Activated CD8-positive, alpha-beta memory T cell treated with anti-CD3 and anti-CD28 coated beads for 4 hours (primary cell): ENCODE data around the gene NMNAT2.

ENCODE experiments used
- DNase-seq, 2 donors: peaks; one replicate each; pipeline ENCODE4 v3.0.0-alpha.2; 2020; ENCODE audit warnings: low read depth in 2 of 2

The NMNAT2 gene

DNA sequence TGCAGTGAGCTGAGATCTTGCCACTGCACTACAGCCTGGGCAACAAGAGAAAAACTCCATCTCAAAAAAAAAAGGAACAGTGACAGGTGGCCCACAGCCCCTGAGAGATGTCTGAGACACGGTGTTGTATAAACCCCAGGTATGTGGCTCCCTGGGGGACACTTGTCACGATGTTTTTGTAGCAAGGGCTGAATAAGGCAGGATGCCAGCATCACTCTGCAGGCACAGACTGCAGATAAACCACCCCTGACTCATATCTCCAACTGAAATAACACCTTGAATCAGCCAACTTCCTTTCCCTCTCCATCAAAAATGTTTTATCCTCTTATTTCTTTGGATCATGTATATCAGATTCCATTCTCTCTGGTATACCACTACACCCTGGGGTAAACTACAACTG, 52.5 kb downstream of the NMNAT2 start:
- DNase-seq, result no peak

DNA sequence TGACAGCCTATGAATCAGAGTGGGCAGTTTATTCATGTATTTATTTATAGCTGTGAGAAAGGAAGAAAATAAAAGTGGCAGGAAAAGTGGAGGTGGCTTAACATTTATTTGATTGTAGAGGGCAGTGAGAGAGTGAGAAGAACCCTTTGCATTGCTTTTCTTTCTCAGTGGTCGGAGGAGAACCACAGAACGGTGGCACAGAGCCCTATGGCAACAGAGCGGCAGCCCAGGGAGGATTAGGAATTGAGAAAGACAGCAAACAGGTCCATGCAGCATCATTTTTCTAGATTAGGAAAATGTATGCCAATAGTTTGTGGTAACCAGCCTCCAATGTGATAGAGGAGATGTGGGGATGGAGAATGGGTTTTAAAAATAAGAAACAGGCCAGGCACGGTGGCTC, 53.1 kb downstream of the NMNAT2 start:
- DNase-seq, result no peak

- DNase-seq, result no peak
These were observed 54.2 kb downstream of the NMNAT2 start for GRCh38 chr1:183363972-183364371.

GRCh38 chr1:183361081-183361480, 57.1 kb downstream of the NMNAT2 start:
- DNase-seq, result no peak

GRCh38 chr1:183360473-183360872, 57.7 kb downstream of the NMNAT2 start:
- no peak for DNase-seq

- no peak for DNase-seq
These were observed 61.5 kb downstream of the NMNAT2 start for GRCh38 chr1:183356534-183357182.

DNA sequence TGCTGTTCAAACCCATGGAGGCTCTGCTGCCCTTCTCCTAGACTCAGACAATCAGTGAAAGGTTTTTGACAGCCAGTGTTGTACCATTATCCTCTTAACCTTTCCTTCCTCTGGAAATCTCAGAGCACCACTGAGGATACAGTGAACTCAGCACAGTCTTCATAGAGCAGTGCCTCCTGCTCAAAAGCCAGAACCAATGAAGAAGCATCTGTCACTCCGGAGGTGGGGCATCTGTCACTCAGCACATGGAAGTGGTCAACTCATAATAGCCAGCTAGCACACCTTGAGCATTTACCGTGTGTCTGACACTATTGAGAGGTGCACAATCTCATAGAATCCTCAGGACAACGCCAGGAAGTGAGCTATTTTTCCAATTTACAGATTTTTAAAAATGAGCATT, 62.4 kb downstream of the NMNAT2 start:
- no peak for DNase-seq

GRCh38 chr1:183355181-183355580, 63.0 kb downstream of the NMNAT2 start:
- no peak for DNase-seq

DNA sequence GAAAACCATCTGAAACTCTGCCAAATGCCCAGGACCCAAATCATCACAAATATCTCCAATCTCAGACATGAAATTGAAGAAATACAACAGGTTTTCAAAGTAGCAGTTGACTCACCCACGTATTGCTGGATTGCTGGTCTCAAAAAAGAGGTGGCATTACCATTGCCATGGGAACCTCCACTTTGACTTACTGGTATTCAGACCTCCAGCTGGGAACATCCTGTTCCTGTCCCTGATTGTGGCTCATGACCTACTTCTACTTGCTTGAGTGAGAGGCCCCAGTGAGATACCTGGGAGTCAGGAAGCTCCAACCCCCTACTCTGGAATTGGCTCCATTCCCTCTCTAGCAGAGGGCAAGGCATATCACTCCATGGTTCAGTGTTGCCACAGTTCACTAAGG, 64.6 kb downstream of the NMNAT2 start:
- no peak for DNase-seq

- no peak for DNase-seq
These were observed 68.9 kb downstream of the NMNAT2 start for GRCh38 chr1:183349201-183349711.

- no peak for DNase-seq
These were observed 71.9 kb downstream of the NMNAT2 start for GRCh38 chr1:183346276-183346732.

DNA sequence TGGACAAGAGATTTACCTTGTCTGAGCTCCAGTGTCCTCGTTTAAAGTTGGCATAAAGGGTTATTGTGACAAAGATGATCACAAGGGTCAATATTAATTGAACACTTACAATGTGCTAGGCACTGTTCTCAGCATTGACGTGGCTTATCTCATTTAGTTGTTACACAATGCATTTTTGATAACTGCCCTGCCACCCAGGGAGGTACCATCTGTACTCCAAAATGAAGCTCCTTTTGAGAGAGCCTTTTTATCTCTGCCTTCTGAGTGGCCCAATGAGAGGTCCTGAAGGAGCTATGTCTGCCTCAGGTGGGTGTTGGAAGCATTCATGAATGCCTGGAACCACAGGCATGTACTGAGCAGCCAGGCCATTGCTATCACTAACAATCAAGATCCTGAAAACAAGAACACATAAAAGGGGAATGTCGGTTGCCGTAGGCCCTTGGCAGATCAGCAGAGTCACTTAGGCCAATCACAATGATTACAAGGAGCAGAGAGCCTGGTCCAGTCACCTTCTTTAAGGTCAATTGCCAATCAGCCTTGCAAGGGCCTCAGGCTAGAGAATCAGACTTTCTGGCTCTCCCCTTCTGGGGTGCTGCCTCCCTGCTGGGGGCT, 78.5 kb downstream of the NMNAT2 start:
- no peak for DNase-seq

GRCh38 chr1:183331091-183331742, 87.0 kb downstream of the NMNAT2 start:
- no peak for DNase-seq

DNA sequence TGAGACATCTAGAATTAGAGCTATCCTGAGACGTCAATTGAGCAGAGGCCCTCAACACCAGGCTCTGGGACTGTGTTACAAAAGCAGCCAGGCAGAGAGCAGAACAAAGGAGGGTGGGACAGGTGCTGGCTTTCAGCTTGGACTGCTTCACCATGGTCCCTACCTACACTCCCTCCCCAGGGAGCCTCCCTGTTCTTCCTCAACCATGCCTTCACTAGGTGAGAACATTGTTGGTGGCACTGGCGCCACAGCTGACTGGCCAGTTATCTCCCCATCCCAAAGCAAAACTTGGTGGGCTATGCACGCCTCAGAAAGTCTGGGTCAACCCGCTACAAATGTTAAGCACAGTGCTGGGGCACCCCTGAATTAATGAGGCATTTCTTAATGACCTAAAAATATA, 87.8 kb downstream of the NMNAT2 start:
- DNase-seq, result no peak

DNA sequence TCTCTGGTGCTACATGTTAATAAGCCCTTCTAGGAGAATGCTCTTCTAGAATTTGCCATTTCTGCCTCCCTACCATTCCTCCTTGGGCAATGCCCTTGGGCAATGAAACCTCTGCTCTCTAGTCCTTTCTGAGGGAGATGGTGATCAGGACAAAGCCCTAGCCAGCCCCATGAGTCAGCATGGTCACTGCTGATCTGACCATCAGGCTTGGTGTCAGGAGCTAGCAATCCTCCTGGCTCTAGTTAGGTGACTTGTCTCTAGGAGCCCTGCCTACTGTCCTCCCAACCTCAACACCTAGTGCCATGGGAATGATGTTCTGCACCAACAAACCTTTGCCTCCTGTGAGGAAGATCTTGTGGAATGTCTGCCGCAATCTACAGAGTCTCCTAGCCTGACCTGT, 89.8 kb downstream of the NMNAT2 start:
- DNase-seq, result no peak

DNA sequence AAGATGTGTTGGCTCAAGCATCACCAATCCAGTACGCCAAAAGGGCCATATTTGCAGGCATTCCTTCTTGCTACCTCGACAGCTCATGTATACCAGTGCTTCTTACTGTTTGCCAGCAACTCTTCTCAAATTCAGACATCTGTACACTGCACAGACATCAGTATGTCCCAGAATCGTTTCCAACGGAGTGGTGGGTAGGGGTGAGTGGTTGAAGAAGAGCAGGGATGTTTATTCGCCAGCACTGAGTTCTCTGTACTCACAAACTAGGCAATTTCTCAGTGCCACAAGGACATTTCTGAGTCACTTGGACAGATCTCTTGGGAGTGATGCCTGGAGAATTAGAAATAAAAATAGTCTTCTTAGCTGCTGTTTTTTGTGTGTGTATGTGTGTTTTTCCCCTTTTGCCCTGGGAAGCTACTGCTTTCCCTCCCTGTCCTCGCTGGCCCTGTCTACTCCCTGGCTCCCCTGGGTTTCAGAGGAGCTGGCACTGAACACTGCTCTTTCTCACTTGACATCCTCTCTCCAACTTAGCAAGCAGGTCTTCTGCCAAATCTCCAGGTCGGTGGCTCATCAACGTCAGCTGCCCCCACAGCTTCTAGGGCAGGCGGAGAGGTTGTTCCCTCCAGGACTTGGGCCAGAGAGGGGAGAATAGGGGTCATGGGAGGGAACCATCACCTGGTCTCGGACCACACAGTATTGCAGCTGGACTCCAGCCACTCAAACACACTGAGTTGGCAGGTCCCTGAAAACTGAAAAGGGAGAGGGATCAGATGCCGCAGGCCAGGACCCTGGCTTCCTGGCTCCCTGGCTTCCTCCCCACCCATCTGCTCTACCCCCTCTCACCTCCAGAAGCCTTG, 90.5 kb downstream of the NMNAT2 start:
- DNase-seq, result no peak

DNA sequence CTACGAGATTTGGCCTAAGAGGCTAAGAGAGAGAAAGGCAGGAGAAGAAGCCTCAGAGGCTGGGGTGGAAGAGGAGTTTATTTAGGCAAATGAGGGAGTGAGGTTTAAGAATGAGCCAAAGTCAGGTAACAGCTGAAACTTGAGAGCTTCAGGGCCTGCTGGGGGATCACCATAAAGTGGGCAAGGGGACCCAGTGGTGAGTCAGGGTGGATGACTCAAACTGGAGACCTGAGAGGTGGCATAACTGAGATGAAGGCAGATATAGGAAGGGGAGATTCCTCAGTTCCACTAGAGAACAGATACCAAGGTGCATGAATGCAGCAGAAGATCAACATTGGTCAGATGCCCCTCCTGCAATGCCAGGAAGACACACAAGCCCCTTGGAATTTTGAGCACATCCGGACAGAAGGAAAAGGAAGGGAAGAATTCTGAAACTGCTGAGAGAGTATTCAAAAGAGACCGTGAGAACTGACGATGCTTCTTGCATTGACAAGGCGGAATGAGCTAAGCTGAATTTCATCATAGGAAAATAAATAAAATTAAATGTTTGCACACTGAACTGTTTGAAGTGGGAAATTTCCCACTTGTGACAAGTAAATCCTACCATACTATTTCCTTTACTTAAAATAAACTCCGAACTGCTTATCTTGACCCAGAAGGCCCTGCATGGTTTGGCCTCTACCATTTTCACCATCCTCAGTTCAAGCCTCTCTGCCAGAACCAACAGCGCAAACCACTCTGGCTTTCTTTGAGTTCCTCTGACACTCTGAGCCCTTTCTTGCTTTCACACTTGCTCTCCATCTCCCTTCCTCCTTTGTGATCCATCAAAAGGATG, 94.1 kb downstream of the NMNAT2 start:
- no peak for DNase-seq

DNA sequence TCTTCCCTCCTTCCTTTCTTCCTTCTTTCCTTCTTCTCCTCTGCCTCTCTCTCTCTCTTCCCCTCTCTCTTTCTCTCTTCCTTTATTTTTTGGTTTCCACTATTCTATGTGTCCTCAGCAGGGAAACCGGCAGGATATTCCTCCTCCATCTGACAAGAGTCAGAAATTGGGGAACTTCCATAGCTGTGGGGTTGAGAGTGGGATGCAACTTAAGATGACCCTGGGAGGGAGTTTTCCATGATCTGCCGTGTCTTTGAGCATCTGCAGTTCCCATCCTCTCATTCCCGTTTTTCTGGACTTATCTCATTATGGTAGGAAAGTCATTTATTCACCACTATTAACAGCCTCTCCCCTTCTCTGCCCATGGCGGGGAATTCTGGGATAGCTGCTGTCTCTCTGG, 98.6 kb downstream of the NMNAT2 start:
- no peak for DNase-seq

DNA sequence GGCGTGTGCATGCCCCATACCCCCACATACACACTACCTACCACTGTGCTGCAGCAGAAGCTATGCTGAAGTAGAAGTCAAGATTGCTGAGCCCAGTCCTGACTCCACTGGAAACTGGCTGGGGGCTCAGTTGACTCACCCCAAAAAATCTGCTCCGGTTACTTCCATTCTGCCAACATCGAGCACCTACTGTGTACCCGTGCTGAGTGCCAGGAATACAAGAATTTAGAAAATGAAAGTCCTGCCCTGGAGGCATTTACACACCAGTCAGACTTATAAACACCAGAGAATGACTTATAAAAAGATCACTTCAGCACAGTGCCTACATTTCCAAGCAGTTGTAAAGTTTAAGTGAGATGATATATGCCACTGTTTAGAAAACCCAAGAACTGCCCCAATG, 99.1 kb downstream of the NMNAT2 start:
- DNase-seq, result no peak

DNA sequence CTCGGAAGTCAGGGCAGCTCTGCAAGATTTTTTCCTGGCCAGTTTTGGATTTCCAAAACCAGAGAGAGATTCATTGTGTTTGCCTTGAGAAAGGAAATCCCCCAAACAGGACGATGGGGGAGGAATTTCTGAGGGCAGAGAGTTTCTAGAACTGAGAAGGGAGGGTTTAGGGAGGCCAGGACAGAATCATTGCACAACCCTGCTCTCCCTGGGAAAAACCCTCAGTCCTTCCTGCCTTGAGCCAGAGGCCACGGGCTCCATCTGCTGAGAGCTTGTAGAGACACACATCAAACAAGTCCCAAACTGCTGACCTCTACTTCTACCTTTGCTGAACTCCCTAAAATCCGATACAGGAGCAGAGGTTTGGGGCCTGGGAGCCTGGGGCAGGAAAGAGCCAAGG, 99.7 kb downstream of the NMNAT2 start:
- no peak for DNase-seq
